SK-N-MC (cell line): ENCODE measurements around the gene LPCAT2.

Experiments used
- EZH2 ChIP-seq: fragments of 200-600 bp; sonication (generic); IDR thresholded peaks from one replicate; pipeline ENCODE4 v1.6.1; 2017; ENCODE audit warnings: antibody characterized with exemption
- FOXP2 ChIP-seq: optimal IDR thresholded peaks from 2 replicates; pipeline ENCODE3; 2011; ENCODE audit warnings: mild to moderate bottlenecking, moderate library complexity; ENCODE audit not compliant: insufficient read depth; ENCODE audit errors: extremely low read length, control extremely low read depth
- POLR2AphosphoS5 ChIP-seq: IDR thresholded peaks from 2 replicates; pipeline ENCODE4 v1.6.1; 2012; ENCODE audit warnings: mild to moderate bottlenecking, low read depth, low read length, borderline replicate concordance

GRCh38 chr16:55557186-55557585 is 48.3 kb downstream of the LPCAT2 start:
- TF ChIP-seq EZH2, result no peak
- no peak for TF ChIP-seq POLR2AphosphoS5
- no peak for TF ChIP-seq FOXP2
